HL-60/S4 (cell line): ENCODE data around the gene MYO16.

ENCODE experiments used
- in situ Hi-C: fragments of 300-500 bp; cut with MboI; formaldehyde crosslinking; loops from 2 replicates; pipeline ENCODE4 v1.14.3; 2022; ENCODE audit warnings: low sequenced_read_pairs

The MYO16 gene

DNA sequence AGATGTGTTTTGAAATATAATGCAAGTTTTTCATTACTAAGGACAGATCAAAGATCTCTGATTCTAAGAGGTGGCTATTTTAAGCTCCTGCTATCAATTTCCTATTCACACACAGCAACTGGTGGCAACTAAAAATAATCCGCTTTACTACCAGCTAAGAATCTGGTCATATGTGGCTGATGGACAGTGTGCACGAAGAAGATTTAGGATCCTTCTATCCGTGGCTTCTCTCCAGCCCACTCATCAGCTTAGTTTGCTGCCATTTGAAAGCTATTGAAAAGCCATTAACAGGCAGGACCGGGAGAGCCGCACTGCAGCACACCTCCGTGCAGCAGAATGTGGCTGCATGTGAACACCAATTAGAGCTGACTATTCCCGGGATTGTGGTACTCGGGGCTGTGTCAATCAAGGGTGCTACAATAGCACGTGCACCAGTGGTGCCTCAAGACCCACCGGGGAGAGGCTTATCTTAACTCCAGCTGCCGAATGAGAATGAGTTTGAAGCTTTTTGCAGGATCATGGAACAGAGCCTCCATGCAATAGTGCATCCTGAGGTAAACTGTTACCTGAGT lies at the start of gene MYO16:
TSS of gene MYO16 (plus strand) at position 431 of the 572 bp plus-strand sequence. CDS start 234 bp downstream, outside the sequence.
- in situ Hi-C loops = no loop called here

DNA sequence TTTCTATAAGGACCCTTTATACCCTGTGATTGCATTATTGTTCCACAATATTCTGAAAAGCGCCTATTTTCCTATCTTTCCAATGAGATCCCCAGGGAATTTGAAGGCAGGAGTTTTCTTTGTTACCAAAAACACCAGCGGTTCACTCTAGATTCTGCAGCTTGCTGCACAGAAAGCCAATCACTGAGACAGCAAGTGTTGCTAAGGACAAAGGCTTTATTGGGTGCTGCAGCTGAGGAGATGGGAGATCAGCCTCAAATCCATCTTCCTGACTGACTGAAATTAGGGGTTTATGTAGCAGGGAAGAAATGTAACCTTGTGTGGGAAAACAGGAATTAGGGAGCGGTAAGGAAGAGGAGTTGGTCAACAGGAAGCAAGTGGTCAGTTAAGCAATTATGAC lies 42.6 kb upstream of the MYO16 start:
- in situ Hi-C loops = no loop called here

DNA sequence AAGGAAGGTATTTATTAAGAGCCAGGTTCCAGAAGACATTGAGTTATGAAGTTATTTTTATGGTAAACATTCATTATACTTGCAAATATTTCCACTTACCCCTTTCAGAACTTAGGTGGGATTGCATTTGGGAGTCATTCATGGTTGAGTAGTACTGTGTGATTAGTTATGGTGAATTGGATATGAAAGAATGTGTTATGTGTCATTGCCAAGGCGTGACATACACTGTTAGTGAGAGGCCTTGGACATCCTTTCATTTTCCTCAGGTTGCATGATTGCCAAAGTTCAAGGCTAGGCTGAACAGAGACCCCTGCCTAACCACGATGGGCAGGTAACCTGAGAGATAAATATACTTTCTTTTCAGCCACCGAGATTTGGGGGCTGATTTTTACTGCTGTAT lies 40.9 kb upstream of the MYO16 start:
- in situ Hi-C loops = no loop called here

DNA sequence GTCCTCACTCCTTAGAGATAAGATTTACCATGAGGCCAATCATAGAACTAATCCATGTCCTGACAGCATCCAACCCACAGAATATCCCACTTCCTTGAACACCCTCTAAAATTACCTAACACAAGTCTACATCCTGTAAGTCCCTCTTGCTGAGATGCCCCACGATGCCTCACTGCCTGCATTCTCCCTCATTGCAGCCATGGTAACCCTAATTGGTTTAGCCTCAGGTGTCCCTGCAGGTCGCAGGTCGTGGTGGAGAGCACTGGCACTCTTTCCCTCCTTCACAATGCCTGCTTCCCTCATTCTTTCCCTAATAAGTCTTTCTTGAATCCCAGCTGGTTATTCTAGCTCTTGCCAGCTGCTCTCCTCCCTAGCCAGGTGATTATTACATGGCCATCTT lies 35.3 kb upstream of the MYO16 start:
- in situ Hi-C loops = no loop called here

DNA sequence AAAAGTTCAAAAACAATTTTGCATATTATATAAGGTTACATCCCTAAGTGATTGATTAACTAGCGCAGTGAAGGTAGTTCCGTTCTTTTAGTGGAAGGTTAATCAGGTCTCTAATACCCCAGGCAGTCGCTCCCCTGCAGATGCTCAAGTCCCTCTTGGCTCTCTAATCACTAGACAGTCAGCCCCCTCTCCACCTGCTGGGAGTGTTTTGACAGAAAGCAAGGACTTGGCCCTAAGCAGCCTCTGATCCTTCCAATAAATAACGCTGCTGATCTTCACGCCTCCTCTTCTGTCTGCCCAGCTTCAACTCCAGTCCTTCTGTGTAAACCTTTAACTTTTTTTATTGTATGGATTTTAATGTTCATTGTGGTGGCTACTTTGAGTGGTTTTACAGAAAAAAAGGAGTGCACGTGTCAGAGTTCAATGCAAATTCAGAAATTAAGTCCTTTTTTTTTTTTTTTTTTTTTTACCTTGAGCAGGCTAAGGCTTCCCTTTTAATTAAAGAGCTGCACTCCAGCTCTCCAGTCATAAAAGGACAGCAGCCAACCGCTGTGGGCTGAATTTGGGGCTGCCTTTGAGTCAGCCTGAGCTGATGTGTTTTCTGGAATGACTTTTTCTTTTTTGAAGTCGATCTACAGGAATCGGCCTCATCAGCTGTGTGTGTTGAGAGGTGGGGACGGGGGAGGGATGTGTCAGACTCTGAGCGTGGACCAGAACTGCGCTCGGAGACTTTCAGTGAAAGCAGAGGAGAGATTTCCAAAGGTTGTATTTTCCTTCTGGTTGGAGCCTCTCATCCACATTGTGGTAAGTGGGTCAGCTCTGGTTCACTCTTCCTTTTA lies 33.8 kb upstream of the MYO16 start:
- in situ Hi-C loops = no loop called here

DNA sequence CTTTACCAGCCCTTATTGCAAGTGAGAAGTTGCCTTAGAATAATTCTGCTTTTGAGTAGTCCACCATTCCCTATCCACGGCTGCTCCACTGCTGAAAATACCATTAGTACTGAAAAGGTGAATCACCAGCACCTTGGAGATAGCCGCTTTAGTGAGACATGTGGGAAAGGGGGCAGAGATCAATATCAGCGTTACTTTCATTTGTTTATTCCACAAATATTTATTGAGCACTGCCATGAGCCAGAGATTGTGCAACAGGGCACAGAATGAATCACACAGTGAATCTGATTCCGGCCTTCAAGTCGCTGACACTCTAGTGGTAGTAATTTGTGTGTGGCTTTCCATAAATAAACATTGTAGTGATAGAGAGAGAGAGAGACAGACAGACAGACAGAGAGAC lies 31.5 kb upstream of the MYO16 start:
- in situ Hi-C loops = no loop called here

DNA sequence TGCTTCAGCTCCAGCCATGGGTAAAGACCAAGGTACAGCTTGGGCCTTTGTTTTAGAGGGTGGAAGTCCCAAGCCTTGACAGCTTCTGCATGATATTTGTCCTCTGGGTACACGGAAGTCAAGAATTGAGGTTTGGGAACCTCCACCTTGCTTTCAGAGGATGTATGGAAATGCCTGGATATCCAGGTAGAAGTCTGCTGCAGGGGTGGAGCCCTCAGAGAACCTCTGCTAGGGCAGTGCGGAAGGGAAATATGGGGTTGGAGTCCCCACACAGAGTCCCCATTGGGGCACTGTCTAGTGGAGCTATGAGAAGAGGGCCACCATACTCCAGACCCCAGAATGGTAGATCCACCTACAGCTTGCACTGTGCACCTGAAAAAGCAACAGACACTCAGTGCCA lies 23.0 kb upstream of the MYO16 start:
- in situ Hi-C loops = no loop called here

DNA sequence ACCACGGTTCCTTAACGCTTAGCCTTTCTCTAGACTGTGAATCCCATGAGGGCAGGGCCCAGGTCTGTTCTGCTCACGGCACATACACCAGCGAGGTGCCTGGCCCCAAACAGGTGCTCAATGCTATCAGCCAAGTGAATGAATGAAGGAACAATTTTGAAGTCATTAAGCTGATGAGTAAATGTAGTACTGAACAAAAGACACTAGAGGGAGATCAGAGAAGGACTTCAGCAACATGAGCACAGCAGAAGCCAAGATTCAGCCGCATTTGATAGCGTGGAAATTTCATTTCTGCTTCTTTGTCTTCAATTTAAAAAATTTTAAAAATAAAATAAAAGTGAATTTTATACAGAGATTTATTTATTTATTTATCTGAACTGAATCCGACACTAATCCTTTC lies 20.1 kb upstream of the MYO16 start:
- in situ Hi-C loops = no loop called here

DNA sequence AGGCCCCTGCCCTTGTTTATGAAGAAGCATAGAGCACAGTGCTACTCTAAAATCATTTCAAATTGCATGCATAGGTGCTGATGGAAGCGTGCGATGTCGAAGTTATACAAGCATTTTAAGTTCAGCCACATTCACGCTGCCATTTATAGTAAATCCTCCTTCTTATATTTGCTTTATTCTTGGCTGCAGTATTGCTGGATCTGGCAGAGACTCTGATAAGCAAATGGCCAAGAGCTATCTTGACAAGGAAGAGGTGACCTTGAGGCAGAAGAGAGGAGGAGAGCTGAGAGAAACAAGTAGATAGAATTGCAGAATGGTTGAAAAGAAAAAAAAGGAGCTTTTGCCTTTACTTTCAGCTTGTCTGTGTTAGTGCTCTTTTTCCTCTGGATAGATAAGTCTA lies 18.9 kb upstream of the MYO16 start:
- in situ Hi-C loops = no loop called here

DNA sequence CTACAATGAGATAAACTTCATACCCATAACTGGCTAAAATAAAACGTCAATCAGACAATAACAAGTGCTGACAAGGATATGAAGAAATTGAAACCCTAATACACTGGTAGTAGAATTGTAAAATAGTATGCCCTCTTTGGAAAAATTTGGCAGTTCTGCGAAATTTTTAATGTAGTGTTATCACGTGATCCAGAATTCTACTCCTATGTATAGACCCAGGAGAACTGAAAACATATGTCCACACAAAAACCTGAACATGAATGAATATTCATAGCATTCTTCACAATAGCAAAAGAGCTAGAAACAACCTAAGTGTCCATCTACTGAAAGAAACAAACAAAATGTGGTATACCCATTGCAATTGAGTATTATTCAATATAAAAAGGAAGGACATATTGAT lies 14.2 kb upstream of the MYO16 start:
- in situ Hi-C loops = no loop called here

DNA sequence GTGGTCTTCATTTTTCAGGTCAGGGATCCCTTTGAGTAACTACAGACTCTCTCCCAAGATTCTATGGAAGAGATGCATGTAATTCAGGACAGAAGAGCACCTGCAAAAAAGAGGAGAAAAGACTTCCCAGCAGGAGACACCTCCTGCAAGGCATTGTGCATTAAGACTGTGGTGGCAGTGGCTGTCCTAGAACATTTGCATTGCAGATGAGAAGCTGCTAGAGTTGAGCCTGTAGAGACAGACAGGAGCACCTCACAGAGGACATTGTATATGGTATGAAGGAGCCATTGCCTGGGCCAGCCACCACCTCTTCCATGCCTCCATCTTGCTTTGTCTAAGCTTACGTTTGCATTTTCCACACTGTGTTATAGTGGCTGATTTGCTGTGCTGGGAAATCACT lies 11.2 kb upstream of the MYO16 start:
- in situ Hi-C loops = no loop called here

DNA sequence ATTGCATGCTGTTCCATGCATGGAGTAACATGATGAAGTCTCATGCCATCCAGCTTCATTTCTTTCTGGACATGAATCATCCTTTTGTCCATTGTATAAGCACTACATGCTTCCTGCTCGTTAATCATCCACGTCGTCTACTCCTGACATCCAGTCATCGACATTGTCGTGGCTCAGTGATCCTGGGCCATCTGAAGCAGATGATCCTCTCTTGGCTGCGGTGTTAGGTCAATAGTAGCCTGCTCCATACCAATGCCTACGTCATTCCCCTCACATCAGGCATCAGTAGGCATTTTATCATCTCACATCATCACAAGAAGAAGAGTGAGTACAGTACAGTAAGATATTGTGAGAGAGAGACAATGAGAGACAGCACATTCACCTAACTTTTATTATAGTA lies 7.9 kb upstream of the MYO16 start:
- in situ Hi-C loops = no loop called here

DNA sequence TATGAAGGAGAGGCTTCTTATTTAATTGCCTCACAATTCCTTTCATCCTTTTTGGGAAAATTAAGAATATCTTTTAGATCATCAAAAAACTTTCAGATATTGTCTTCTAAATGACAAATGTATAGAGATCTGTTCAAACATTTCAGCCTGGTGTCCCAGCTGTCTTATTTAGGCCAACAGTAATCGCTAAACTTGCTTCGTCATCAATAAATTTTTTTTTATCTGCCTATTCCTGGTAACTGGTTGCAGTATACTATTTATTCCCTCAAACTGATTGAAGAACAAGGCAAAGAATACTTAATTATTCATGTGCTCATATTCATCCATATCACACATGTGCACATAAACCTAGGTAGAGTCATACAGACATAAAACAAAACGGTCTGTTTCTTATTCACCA lies 5.3 kb upstream of the MYO16 start:
- in situ Hi-C loops = no loop called here

DNA sequence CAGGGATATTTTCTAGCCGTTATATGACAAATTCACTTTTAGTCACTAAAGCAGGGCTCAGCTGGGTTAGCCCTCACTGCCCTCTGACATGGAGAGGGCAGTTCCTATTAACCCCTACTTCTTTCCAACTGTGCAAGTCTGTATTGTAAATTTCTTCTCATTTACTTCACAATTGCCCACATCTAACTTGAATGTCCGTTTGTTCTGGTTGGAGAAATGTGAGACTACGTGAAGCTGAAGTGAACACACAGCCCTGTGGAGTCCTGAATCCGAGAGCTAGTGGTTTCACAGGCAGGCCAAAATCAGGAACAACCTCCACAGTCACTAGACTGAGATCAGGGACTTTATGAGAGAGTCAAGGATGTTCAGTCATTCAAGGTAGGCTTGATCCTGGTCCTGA lies 4.4 kb upstream of the MYO16 start:
- in situ Hi-C loops = no loop called here

DNA sequence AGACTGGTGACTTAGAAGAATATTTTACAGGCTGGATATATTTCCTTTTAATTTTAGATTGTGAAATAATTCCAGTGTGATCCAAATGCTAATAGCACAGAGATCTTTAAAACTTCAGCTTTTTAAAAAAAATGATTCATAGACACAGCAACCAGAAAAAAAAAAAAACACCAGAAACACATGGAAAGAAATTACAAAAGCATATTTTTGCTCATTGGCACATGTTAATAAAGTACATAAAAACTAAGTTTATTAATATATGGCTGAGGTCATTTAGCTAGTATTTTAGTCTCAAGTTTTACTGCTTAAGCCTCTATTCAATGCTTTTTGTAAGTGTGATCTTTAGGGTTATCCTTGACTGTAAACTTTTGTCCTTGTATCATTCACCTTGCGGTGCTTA lies 577 bp downstream of the MYO16 start:
- in situ Hi-C loops = no loop called here

DNA sequence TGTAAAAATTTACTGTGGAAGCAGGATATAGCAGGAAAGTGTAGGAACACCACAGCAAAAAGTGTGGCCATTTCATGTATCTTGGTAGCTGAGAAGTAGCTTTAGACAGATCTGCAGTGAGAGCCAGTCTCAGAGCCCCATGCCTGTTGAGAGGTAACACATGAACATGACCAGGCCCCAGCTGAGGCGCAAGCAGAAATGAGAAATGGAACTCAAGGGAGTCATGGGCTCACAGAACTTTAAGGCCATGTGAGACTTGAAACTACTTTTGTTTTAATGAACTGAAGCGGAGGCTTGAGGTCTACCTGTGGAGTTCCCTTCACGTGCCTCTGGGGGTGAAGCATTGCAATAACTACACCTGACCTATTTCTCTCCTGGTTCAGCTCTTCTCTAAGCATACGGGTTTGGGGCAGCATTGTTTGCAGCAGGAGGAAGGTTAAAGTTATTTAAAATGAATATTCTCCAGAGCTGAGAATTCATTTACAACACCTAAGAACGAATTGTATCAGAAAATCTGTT lies 3.3 kb downstream of the MYO16 start:
- in situ Hi-C loops = no loop called here

DNA sequence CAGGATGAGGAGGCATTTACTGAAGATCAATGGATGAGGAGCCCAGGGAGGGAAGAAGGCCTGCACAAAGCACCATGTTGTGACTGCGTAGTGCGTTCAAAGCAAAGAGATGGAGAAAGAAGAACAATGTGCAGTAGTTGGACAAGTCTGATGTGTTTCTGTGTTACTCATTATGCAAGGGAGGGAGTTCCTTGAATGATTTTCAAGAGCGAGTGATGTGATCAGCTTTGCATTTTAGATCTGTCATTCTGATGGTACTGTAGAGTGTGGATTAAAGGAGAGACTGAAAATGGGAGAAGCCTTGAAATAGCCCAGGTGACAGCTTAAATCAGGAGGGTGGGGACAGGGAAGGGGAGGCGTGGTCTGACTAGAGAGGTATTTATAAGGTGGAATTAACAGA lies 9.5 kb downstream of the MYO16 start:
- in situ Hi-C loops = no loop called here

DNA sequence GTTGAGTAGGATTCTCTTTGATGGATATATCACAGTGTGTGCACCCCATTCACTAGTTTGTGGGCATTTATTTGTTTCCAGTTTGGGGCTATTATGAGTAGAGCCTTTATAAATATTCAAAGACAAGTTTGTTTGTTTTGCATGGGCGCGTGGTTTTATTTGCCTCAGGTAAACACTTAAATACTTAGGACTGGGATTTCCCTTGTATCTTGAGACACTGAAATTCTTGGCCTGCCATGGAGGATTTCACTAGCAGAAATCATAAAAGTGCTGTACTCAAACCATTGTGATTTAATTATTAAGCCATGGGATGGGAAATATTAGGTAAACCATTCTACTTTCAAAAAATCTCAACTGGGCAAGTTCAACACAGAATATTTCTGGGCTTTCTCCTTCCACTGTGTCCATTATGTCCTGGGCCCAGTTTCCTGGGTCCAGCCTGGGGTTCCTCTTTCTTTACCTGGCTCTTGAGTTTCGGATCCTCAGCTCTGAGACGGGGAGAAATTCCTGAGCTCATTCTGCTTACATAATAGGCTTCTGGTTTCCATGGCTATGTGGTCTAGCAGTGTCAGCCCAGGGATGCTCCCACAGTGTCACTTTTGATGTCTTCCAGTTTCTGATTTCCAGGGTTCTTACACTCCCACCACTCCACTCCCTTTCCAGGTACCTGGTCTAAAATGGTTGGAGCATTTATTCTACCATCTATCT lies 14.4 kb downstream of the MYO16 start:
- in situ Hi-C loops = no loop called here

DNA sequence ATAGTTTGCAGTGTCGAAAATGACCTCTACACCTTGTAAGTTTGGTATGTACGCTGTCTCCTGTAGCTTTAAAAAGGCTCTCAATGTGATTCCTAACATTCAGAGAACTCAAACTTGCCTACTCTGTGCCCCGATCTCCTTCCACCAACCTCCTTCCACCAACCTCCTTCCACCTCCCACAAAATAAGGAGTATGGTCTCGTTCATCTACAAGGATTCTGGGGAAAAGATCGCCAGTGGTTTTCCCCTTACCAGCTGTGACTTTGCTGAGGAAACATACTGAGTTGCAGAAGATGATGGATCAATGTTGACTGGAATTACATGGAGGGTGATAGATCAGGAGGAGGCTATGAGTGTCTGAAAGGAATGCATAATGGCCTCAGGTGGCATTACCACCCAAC lies 16.0 kb downstream of the MYO16 start:
- in situ Hi-C loops = no loop called here

DNA sequence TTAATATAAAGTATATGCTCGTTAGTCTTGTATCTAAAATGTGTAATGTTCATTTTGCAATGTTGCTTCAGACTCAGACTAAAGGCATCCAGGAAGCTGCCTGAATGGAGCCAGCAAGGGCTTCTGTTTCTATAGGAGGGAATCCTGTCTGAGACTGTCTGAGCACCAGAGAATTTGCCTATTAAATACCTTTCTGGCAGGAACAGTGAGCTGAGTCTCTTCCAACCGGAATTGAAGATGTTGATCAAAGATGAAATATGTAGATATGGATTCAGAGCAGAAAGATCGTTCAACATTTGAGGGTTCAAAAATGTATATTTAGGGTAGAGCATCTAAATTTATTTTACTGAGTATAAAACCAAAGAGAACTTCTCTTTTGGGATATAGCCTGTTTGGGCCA lies 20.9 kb downstream of the MYO16 start:
- in situ Hi-C loops = no loop called here

DNA sequence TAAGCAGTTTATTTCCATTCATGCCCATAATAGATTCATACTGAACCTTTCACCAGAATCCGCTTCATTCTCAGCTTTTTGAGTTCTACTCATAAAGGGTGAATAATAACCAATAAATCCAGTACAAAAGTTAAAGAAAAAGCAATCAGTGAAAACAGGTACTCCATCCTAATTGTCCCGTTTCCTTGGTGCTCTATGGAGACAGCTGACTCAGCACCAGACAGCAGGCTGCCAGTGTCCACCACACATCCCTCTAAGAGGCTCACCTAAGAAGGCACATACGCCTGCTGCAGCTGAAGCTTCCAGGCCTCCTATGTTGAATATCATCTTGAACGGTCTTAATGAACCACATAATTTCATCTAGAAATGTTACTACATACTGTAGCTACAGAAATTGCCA lies 27.3 kb downstream of the MYO16 start:
- in situ Hi-C loops = no loop called here

DNA sequence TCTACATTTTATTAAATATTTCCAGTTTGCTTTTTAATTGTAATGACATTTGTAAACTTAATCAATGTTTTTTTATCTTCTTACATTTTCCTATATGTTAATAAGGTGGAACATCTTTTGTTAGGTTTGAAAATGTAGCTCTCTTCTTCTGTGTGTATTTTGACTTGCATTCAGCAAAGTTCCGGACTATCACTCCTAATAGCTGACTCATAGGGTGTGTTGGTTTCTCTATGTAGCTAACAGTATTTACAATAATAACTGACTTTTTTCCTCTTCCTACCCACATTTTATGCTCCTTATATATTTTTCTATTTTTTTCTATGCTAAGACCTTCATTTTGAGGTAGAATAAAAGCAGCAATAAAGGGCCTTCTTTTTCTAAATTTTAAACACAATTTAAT lies 28.1 kb downstream of the MYO16 start:
- in situ Hi-C loops = no loop called here
